Thymus (tissue), 11 donors: ENCODE measurements around the gene PPIE. TPM values are rescaled to one million over a fixed set of nuclear protein-coding genes. Genes with fewer than 3 reads are reported as not detected.
"Not testable (repeated sequence)": the region's sequence is repeated elsewhere in the genome, so short reads cannot be mapped to it uniquely, and the experiment has no call there.

Experiments used
- DNase-seq, 9 donors: peaks; one replicate each; pipeline ENCODE4 v3.0.0-alpha.2; 2013; ENCODE audit warnings: low spot score in 9 of 9, low read depth in 6 of 9, missing footprints in 1 of 9
- H3K27ac ChIP-seq, 2 donors: one replicate each; pipeline ENCODE4 v1.5.1; 2013; ENCODE audit warnings: control low read depth in 1 of 2, low read depth in 1 of 2, low read length in 1 of 2, mild to moderate bottlenecking in 1 of 2, moderate library complexity in 1 of 2
- H3K27me3 ChIP-seq, 2 donors: one replicate each; pipeline ENCODE4 v1.5.1; 2013; ENCODE audit warnings: low read length in 1 of 2; ENCODE audit not compliant: control insufficient read depth in 2 of 2, insufficient read depth in 1 of 2
- H3K36me3 ChIP-seq, 2 donors: one replicate each; pipeline ENCODE4 v1.5.1; 2013; ENCODE audit warnings: low read length in 1 of 2, mild to moderate bottlenecking in 1 of 2, moderate library complexity in 1 of 2; ENCODE audit not compliant: control insufficient read depth in 2 of 2, insufficient read depth in 2 of 2
- H3K4me1 ChIP-seq, 2 donors: one replicate each; pipeline ENCODE4 v1.5.1; 2013; ENCODE audit warnings: low read length in 2 of 2; ENCODE audit not compliant: control insufficient read depth in 2 of 2, insufficient read depth in 2 of 2
- H3K4me3 ChIP-seq, 2 donors: one replicate each; pipeline ENCODE4 v1.5.1; 2013; ENCODE audit warnings: low read length in 2 of 2, control low read depth in 1 of 2, mild to moderate bottlenecking in 1 of 2
- H3K9me3 ChIP-seq, 2 donors: one replicate each; pipeline ENCODE4 v1.5.1; 2013; ENCODE audit warnings: low read length in 1 of 2, mild to moderate bottlenecking in 1 of 2; ENCODE audit not compliant: control insufficient read depth in 2 of 2, insufficient read depth in 1 of 2
- WGBS: extraction: QIAGEN DNeasy Blood & Tissue Kit; methylation state at CpG from one replicate; pipeline ENCODE4 v1.1.7; 2013; 5-methylcytosine and 5-hydroxymethylcytosine counted together
- polyA plus RNA-seq: library from polyadenylated mRNA; stranded (reverse); fragments of 200-250 nt; gene quantifications from one replicate; pipeline ENCODE4 v1.2.3, GENCODE V29; 2013
- total RNA-seq: library from RNA; stranded (reverse); fragments of 120-200 nt; gene quantifications from one replicate; pipeline ENCODE4 v1.2.4, GENCODE V29; 2013
- donor health status: healthy.

PPIE gene
- total and polyA plus RNA-seq, 2 donors, result 45.0 to 54.2 TPM

DNA sequence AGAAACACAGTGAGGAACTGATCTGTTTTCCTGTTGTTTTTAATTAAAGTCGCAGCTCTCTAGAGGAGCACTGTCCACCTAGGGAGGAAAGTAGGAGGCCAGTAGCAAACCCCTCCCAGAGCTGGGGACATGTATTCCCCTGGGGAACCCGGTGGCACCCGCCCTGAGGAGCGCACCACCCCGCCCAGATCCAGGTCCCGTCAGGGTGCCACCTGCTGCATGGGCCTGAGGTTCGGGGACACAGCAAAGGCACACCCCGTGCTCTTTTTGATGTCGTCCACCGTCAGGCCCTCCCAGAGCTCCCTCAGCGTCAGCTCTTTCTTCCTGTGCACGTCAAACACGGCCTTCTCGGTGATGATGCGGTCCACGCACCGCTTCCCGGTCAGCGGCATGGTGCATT lies 30.8 kb downstream of the PPIE start:
- H3K4me3 ChIP-seq, H3K4me1 ChIP-seq, H3K27me3 ChIP-seq, DNase-seq, H3K36me3 ChIP-seq, H3K9me3 ChIP-seq, H3K27ac ChIP-seq: not testable (repeated sequence)
- 90% methylated on average over 18 of the region's 19 CpGs for WGBS

DNA sequence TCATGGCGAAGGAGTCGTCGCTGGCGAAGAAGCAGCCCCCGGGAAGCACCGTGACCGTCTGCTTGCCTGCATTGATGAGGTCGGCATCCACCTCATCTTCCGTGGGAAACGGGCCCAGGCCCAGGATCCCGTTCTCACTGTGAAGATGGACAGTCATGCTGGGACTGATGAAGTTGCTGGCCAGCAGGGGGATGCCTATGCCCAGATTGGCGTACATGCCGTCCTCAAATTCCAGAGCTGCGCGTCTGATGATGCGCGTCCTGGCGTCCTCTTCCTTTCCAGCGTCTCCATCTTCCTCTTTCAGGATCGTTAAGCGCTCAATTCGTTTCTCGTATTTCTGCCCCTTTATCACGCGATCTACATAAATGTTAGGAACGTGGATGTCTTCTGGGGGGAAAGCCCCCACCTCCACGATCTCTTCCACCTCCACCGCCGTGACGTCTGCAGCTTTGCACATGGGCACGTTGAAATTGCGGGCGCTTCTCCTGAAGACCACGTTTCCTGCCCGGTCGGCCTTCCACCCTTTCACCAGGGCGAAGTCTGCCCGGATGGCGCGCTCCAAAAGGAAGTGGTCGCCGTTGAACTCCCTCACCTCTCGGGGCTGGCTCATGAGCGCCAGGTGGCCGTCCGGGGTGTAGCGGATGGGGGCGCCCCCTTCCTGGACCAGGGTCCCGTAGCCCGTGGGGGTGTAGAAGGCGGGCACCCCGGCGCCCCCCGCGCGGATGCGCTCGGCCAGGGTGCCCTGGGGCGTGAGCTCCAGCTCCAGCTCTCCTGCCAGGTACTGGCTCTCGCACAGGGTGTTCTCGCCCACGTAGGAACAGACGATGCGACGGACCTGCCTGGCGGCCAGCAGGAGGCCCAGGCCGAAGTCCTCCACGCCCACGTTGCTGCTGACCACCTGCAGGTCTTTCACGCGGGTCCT lies 31.7 kb downstream of the PPIE start:
- H3K9me3 ChIP-seq, H3K27ac ChIP-seq, H3K4me1 ChIP-seq, DNase-seq, H3K36me3 ChIP-seq, H3K4me3 ChIP-seq: not testable (repeated sequence)
- peaks cover 0 to 11% of the 10 kb centered on the region in 2 donors for H3K27me3 ChIP-seq
- 16% methylated on average over 24 of the region's 71 CpGs for WGBS

DNA sequence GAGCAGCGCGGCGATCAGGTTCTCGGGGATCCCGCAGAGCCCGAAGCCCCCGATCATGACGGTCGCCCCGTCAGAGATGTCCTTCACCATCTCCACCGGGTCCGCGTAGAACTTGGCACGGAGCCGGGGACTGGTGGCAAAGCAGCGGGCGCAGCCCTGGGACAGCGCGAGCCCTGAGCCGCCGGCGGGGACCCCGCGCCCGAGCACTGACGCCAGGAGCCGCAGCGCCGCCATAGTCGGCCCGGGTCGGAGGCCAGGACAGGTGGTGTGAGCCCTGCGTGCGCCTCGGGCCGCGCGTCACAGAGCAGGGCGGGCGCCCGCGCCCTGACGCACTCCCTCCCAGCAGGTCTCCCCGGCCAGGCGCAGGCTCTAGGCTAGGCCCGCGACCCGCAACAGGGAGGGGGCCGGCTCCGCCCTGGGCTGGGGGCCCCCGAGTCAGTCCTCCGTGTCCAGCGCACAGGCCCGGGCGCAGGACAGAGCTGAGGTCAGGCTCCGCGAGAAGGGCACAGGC lies 32.4 kb downstream of the PPIE start, which contains the start of gene OXCT2:
Gene OXCT2 (minus strand): TSS at position 327 of the 511 bp plus-strand sequence. CDS start 93 bp downstream, at position 234.
- not testable (repeated sequence) for H3K4me3 ChIP-seq, H3K9me3 ChIP-seq, H3K27ac ChIP-seq, H3K4me1 ChIP-seq, H3K36me3 ChIP-seq, DNase-seq
- H3K27me3 ChIP-seq, result peaks cover 0 to 11% of the 10 kb centered on the region in 2 donors
- WGBS, result 6% methylated on average over 50 of the region's 57 CpGs

DNA sequence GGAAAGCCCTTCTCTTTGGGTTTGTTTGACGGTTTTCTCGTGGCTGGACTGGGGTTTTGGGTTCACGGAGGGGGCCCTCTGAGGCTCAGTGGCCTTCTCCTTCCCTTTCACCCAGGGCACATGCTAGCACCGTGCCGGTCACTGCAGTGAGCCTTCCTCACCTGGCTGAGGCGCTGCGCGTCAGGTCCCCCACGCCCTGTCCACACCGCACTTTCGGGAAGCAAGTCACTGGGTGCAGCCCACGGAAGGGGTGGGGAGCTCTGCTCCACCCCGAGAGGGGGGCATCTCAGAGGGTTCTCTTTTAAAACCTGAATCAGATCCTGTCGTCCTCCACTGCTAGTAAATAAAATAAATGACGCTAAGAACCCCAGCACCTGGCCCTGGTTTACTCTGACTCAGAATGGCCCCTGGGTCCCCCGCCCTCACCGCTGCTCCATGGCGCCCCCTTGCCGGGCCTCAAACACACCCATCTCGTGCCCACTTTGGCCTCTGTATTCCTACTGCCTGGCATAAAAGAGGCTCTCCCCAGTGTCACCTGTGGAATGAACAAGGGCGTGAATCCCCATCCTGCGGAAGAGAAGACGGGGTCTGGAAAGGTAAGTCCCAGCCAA lies 34.8 kb downstream of the PPIE start:
- DNase-seq, H3K4me1 ChIP-seq, H3K4me3 ChIP-seq, H3K36me3 ChIP-seq, H3K9me3 ChIP-seq, H3K27ac ChIP-seq: not testable (repeated sequence)
- peaks cover 0 to 17% of the 10 kb centered on the region in 2 donors for H3K27me3 ChIP-seq
- no CpG with 5 or more reads among the region's 23 CpGs for WGBS

DNA sequence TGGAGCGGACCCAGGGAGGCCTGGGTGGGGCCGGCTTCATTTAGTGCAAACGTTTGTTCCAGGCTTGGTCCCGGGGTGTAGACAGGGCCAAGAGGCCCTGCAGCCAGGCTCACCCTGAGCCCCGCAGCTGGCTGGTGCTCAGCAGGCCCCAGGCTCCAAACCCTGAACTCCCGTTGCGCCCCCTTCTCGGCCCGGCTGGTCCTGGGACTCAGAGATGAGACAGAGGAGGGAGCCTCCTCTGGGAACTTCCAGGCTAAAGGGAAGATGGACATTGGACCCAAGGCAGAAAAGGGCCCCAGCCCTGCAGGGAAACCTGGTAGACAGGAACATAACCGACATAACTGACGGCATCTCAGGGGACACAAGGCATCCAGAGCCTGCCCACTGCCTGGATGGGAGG lies 36.5 kb downstream of the PPIE start:
- H3K36me3 ChIP-seq, H3K27ac ChIP-seq, H3K4me1 ChIP-seq, H3K4me3 ChIP-seq, DNase-seq, H3K9me3 ChIP-seq: not testable (repeated sequence)
- 85% methylated on average over 11 of the region's 11 CpGs for WGBS
- peaks cover 0 to 19% of the 10 kb centered on the region in 2 donors for H3K27me3 ChIP-seq

DNA sequence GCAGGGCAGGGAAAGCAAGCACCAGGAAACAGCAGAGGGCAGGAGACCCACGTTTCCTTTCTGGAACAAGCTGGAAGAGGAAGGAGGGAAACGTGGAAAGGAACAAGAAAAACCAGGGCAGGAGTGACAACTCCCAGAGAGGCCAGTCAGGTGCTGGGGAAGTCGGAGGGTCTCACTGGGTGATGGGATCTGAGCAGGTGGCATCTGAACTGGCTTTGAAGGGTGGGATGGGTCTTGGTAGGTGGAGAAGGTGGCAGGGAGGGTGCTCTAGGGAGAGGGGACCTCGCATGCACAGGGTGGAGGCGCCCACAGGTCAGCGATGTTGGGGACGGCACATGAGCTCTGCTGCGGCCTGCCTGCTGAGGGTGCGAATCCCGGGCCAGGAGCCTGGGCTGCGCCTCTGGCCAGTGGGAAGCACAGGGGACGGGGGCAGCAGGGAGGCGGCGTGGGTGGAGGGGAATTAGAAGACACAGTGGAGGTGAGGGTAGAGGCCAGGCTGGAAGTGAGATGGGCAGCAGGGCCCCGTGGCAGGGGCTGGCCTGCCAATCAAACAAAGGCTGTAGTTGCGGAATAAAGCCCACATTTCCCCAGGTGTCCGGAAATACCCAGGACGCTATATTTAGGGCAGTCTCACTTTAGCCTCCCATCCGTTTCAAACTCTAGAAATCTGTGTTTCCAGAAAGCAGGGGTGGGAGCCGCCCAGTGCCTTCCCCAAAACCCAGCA lies 37.2 kb downstream of the PPIE start:
- DNase-seq, H3K4me3 ChIP-seq, H3K27ac ChIP-seq, H3K36me3 ChIP-seq, H3K4me1 ChIP-seq, H3K9me3 ChIP-seq: not testable (repeated sequence)
- WGBS, result 87% methylated on average over 15 of the region's 20 CpGs
- peaks cover 0 to 19% of the 10 kb centered on the region in 2 donors for H3K27me3 ChIP-seq

DNA sequence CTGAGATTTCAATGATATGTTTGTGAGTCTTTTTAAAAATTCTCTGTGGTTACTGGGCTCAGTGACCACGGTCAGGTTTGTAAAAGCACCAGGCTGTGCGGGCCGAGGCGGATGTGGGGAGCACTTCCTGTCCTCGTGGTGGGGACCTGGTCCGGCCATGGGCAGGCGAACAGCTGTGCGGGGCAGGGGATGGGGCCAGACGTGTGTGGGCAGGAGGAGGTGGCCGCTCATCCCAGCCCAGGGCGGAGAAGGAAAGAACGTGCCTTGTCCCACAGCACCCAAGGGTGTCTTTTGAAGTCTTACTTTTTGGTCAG lies 37.7 kb downstream of the PPIE start:
- Histone ChIP-seq H3K9me3 (no peaks in the 10 kb centered on the region), H3K27ac (no peak overlapping the region), H3K36me3 (no peaks in the 10 kb centered on the region), H3K27me3 (peaks cover 0 to 17% of the 10 kb centered on the region in 2 donors), H3K4me1 (no peaks in the 10 kb centered on the region), H3K4me3 (no peak overlapping the region)
- DNase-seq, result no peak
- WGBS, result 49% methylated on average over 12 of the region's 12 CpGs

DNA sequence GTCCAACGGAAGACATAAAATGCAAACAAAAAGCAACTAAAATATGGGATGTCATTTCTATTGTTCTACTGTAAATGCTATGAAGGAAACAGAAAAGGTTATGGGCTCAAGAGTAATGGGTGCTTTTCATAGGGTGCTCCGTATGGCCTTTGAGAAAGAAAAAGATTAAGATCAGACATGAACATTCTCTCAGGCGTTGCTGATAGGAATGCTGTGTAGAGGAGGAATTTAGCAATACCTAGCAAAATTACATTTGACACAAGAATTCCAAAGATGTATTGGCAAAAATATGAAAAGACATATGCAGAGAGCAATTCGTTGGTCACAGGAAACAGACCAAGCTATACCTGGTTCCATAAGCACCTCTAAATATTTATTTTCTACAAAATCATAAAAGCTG lies 38.2 kb downstream of the PPIE start:
- Histone ChIP-seq H3K4me1 (no peaks in the 10 kb centered on the region), H3K27ac (no peak overlapping the region), H3K27me3 (peaks cover 0 to 16% of the 10 kb centered on the region in 2 donors), H3K9me3 (no peaks in the 10 kb centered on the region), H3K4me3 (no peak overlapping the region), H3K36me3 (no peaks in the 10 kb centered on the region)
- WGBS, result 86% methylated on average over 4 of the region's 4 CpGs
- DNase-seq, result no peak

DNA sequence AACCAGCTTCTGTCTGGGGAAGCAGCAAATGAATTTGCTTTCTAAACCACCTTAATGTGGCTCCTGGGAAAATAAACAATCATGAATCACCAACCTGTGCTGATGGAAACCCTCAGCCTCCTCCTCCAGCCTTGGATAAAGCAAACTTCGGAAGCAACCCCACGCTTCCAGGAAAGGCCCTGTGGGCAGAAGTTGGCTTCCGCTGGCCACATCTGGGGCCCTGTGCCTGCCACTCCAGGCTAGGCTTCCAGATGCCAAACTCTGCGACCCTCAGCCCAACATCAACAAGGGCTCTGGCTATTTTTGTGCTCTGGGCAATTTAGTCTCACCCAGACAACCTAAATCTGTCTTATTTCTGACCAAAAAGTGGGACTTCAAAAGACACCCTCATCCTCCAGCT lies 38.6 kb downstream of the PPIE start:
- no peaks in the 10 kb centered on the region for H3K9me3 ChIP-seq
- no peaks in the 10 kb centered on the region for H3K36me3 ChIP-seq
- H3K27me3 ChIP-seq, result peaks cover 0 to 16% of the 10 kb centered on the region in 2 donors
- H3K27ac ChIP-seq, result no peak overlapping the region
- 95% methylated on average over 4 of the region's 4 CpGs for whole genome bisulfite sequencing
- H3K4me1 ChIP-seq, result no peaks in the 10 kb centered on the region
- H3K4me3 ChIP-seq, result no peak overlapping the region
- DNase-seq, result no peak
